ENCODE measurements around the gene MYLIP. TPM values are rescaled to one million over a fixed set of nuclear protein-coding genes. Genes with fewer than 3 reads are reported as not detected.

Gene MYLIP
- total RNA-seq, 2 donors from 2014 or later, result 39.6 to 58.1 TPM

DNA sequence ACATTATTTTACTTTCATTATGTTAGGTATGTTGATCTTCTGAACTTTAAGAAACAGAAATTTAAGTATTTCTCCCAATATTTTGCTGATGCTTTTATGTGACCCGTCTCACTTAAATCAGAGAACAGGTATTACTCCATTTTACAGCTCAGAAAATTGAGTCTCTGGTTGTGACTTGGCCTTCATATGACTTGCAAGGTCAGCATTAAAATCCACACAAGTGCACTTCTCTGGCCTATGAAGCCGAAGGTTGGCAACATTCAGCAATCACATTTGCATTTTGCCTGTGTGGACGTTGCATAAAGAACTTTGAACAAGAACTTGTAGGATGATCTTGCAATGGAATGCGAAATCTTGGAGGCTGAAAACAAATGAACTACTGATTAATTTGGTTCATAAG is 10.1 kb upstream of the MYLIP start:
- no peak for DNase-seq (ENCODE audit: low spot score)
- H3K4me1 ChIP-seq (replicated peaks), result no peaks in the 10 kb centered on the region
- TF ChIP-seq POLR2A (IDR thresholded peaks at IDR 0.05) (no peak), POLR2AphosphoS5 (IDR thresholded peaks at IDR 0.05) (no peak)
- TF ChIP-seq, protein P1, sequence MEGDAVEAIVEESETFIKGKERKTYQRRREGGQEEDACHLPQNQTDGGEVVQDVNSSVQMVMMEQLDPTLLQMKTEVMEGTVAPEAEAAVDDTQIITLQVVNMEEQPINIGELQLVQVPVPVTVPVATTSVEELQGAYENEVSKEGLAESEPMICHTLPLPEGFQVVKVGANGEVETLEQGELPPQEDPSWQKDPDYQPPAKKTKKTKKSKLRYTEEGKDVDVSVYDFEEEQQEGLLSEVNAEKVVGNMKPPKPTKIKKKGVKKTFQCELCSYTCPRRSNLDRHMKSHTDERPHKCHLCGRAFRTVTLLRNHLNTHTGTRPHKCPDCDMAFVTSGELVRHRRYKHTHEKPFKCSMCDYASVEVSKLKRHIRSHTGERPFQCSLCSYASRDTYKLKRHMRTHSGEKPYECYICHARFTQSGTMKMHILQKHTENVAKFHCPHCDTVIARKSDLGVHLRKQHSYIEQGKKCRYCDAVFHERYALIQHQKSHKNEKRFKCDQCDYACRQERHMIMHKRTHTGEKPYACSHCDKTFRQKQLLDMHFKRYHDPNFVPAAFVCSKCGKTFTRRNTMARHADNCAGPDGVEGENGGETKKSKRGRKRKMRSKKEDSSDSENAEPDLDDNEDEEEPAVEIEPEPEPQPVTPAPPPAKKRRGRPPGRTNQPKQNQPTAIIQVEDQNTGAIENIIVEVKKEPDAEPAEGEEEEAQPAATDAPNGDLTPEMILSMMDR (IDR thresholded peaks at IDR 0.05), result no peak
- H3K27ac ChIP-seq, result no peak overlapping the region
- H3K36me3 ChIP-seq, result no peaks in the 10 kb centered on the region
- intact Hi-C loops (cut with DNase I), result no loop called here
- no peak overlapping the region for H3K4me3 ChIP-seq
- 85% methylated on average over 4 of the region's 4 CpGs for WGBS
- no peaks in the 10 kb centered on the region for H3K9me3 ChIP-seq
- H3K27me3 ChIP-seq (replicated peaks; ENCODE audit: insufficient read depth), result no peaks in the 10 kb centered on the region

DNA sequence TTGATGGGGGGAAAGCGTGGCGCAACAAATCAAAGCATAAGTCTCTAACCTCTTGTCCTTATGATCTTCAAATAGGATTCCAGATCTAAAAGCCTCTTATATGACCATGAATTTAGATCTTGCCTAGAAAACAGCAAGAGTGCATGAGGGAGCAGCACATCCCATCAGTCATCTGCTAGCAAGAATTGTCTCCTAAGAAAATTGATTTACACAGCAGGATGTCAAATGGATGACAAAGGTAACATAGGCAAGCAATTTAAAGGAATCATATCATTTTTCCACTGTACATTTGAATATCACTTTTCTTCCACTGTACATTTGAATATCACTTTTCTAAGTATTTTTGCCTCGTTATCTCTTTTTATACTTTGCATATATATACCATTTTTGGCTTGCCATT is 7.5 kb upstream of the MYLIP start:
- Histone ChIP-seq H3K9me3 (no peaks in the 10 kb centered on the region), H3K27me3 (replicated peaks; ENCODE audit: insufficient read depth) (no peaks in the 10 kb centered on the region), H3K4me1 (replicated peaks) (no peaks in the 10 kb centered on the region), H3K36me3 (no peaks in the 10 kb centered on the region), H3K27ac (no peak overlapping the region), H3K4me3 (no peak overlapping the region)
- TF ChIP-seq, protein P1 (IDR thresholded peaks at IDR 0.05), result no peak
- no peak for TF ChIP-seq POLR2A (IDR thresholded peaks at IDR 0.05)
- TF ChIP-seq POLR2AphosphoS5 (IDR thresholded peaks at IDR 0.05), result no peak
- 94% methylated on average over 3 of the region's 3 CpGs for WGBS
- intact Hi-C loops (cut with DNase I), result no loop called here
- DNase-seq (ENCODE audit: low spot score), result no peak

DNA sequence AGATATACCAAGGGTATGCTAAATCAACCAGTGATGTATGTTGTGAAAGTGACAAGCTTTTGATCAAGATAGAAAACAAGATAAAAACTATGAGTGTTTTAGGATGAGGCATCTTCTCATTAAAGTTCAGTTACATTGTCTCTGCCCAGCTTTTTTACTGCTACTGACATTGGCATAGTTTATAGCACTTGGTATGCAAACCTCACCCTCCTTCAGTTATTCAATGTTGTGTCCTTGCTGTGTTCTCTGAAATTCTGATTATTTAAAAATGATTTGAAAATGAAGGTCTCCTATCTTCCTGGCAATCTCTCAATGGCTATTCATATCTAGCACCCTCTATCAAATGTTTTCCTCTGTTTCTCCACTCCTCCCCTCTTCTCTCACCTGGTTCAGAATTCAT is 6.7 kb upstream of the MYLIP start:
- Histone ChIP-seq H3K27me3 (replicated peaks; ENCODE audit: insufficient read depth) (no peaks in the 10 kb centered on the region), H3K27ac (no peak overlapping the region), H3K4me1 (replicated peaks) (no peaks in the 10 kb centered on the region), H3K9me3 (no peaks in the 10 kb centered on the region), H3K36me3 (no peaks in the 10 kb centered on the region), H3K4me3 (no peak overlapping the region)
- DNase-seq (ENCODE audit: low spot score), result no peak
- intact Hi-C loops (cut with DNase I), result no loop called here
- no peak for TF ChIP-seq POLR2AphosphoS5 (IDR thresholded peaks at IDR 0.05)
- no peak for TF ChIP-seq POLR2A (IDR thresholded peaks at IDR 0.05)
- TF ChIP-seq, protein P1 (IDR thresholded peaks at IDR 0.05), result no peak

DNA sequence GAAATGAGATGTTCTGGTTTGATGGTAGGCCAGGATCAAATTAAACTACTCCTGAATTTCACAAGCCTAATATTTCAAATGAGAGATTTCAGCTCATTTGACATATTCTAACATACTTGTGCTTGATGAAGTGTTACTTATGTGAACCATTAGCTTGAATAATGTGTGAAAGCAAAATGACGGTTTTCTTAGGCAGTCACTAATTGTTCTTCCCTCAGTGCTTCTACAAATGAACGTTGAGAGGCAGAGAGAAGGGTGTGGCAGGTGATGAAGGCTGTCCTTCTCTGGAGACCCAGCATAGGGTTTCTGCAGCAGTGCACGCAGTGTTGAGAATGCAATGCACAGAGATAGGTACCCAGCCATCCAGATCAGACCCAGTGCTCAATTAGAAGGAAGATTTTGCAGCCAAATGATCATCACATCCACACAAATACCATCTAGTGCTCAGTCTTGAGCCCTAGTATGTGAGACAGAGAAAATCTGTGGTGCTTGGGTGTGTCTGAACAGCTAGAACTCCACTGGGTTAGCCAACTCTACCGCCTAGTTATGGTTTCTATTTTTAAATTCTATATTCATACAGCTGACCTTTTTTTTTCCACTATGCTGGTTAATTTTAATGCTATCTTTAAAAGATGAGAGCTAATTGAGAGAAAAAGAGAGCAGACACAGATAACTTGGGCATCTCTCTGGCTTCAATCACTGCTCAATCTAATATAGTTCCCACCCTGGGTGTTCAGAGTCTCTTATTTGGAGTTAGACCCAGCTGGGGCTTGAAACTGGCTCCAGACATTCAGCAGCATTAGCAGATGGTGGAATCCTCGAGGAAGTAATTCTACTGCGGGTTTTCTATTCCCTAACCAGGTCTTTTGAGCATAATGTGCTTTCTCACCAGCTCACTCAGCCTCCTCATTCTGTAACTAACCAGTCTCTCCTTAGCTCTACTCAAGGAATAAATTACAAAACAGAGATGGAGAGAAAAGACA is 4.4 kb upstream of the MYLIP start:
- intact Hi-C loops (cut with DNase I), result loop anchor here (5.0 kb wide), 1 partner anchor 83 kb away; no protein-coding TSS in a partner anchor
- Histone ChIP-seq H3K9me3 (no peaks in the 10 kb centered on the region), H3K27me3 (replicated peaks; ENCODE audit: insufficient read depth) (no peaks in the 10 kb centered on the region), H3K4me3 (no peak overlapping the region), H3K36me3 (no peaks in the 10 kb centered on the region), H3K27ac (no peak overlapping the region), H3K4me1 (replicated peaks) (no peaks in the 10 kb centered on the region)
- no peak for DNase-seq (ENCODE audit: low spot score)
- TF ChIP-seq POLR2AphosphoS5 (IDR thresholded peaks at IDR 0.05), result no peak
- no peak for TF ChIP-seq POLR2A (IDR thresholded peaks at IDR 0.05)
- TF ChIP-seq, protein P1 (IDR thresholded peaks at IDR 0.05), result no peak
- 80% methylated on average over 6 of the region's 6 CpGs for WGBS

DNA sequence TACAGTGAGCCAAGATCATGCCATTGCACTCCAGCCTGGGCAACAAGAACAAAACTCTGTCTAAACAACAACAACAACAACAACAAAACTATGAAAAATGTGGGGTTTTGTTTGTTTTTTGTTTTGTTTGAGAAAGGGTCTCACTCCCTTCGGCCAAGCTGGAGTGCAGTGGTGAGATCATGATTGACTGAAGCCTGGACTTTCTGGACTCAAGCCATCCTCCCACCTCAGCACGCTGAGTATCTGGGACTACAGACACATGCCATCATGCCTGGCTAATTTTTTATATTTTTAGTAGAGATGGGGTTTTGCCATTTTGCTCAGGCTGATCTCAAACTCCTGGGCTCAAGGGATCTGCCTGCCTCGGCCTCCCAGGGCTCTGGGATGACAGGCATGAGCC is 2.8 kb upstream of the MYLIP start:
- TF ChIP-seq POLR2AphosphoS5 (IDR thresholded peaks at IDR 0.05) (no peak), POLR2A (IDR thresholded peaks at IDR 0.05) (no peak)
- TF ChIP-seq, protein P1 (IDR thresholded peaks at IDR 0.05), result no peak
- no peak for DNase-seq (ENCODE audit: low spot score)
- Histone ChIP-seq H3K9me3 (no peaks in the 10 kb centered on the region), H3K36me3 (no peaks in the 10 kb centered on the region), H3K4me1 (replicated peaks) (no peaks in the 10 kb centered on the region), H3K27me3 (replicated peaks; ENCODE audit: insufficient read depth) (no peaks in the 10 kb centered on the region), H3K27ac (no peak overlapping the region), H3K4me3 (no peak overlapping the region)
- intact Hi-C loops (cut with DNase I), result loop anchor here (5.0 kb wide), 1 partner anchor 81 kb away; no protein-coding TSS in a partner anchor
- WGBS, result 94% methylated on average over 3 of the region's 3 CpGs
